GM21723 (cell line): ENCODE data around the gene SLC2A11.

Experiments used
- ATAC-seq: cut with Tn5 transposase; IDR thresholded peaks from one replicate; pipeline ENCODE4 v1.9.1; 2021; ENCODE audit warnings: mild to moderate bottlenecking, moderate library complexity; ENCODE audit not compliant: unreplicated experiment

The SLC2A11 gene

DNA sequence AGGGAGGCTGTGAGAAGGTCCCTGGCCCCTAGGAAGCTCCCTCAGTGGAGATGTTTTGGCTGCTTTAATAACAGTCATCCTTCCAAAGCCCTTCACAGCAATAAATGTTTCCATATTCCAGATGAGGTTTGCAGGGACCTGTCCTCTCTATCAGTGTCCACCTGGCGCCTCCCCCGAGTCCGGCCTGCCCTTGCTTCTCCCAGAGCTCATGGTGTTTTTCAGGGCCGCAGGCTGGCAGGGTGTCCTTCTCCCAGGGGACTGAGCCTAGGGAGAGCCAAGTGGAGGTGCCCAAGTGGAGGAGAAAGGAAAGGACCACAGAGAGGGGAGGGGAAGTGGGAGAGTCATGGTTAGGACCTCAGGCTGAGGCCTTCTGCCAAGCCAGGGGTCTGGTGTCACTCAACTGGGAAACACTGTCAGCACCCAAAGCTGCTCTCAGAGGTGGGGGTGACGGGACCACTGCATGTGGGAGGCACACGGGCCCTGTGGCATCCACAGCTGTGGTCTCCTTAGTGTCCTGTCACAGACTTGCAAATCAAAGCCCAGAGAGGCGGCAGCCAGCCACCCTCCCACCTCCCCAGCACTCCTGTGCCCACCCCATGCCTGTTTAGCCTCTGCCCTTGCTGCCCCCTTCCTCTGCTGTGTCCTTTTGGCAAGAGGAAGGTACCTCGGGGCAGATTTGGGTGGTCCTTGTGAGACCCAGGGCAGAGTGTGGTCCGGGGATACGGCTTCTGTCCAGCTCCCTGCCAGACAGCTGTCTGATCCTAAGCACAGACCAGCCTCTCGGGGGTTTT lies 25.3 kb upstream of the SLC2A11 start:
- ATAC-seq = no peak

DNA sequence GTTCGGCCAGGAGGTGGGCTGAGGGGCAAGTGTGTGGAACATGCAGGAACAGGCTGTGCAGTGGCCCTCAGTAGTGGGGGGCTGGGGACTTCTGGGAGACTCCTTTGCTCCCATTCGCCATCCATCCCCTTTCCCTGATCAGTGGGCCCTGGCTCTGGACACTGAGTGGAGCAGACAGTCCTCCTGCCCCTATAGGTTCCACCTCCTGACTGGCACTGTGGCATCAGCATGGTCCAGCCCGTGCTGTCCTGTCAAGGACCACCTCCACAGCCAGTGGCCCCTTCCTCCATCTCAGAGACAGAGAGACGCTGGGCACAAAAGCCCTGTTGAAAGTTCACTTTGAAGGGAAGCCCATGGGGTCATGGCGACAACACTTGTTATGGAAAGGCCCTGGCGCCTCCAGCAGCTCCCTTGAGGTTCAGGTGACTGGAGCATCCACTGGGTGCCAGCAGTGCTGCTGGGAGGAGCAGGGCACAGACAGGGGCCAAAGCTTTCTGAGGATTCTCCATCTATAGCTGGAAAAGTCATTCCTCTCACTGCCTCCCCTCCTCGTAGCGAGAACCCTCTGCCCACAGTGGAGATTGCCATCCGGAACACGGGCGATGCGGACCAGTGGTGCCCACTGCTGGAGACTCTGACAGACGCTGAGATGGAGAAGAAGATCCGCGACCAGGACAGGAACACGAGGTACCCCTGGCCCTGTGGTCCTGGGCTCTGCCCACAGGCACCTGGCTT lies 24.5 kb upstream of the SLC2A11 start:
- ATAC-seq = no peak

DNA sequence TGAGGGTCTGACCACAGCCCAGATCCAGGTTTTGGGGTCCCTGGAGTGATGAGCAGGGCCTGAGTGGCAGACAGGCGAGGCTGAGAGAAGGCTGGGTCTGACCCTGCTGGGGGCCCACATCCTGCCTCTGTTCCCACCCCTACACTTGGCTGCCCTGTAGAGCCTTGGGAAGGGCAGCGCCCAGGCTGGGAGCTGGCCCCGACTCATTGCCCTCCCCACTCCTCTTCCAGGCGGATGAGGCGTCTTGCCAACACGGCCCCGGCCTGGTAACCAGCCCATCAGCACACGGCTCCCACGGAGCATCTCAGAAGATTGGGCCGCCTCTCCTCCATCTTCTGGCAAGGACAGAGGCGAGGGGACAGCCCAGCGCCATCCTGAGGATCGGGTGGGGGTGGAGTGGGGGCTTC lies 23.8 kb upstream of the SLC2A11 start:
- ATAC-seq = no peak

DNA sequence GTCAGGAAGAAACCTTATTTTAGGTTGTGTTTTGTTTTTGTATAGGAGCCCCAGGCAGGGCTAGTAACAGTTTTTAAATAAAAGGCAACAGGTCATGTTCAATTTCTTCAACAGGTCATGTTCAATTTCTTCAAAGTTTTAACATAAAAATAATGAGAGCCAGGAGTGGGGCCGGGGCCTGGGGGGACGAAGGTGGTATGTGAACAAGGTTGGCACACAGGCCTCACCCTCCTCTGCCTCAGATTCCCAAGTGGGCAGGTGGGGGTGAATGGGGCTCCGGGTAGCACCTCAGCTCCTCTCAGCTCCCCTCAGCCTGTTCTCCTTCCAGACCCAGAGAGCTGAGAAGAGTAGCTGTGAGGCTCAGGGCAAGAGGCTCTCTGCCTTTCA lies 23.3 kb upstream of the SLC2A11 start:
- ATAC-seq = no peak

DNA sequence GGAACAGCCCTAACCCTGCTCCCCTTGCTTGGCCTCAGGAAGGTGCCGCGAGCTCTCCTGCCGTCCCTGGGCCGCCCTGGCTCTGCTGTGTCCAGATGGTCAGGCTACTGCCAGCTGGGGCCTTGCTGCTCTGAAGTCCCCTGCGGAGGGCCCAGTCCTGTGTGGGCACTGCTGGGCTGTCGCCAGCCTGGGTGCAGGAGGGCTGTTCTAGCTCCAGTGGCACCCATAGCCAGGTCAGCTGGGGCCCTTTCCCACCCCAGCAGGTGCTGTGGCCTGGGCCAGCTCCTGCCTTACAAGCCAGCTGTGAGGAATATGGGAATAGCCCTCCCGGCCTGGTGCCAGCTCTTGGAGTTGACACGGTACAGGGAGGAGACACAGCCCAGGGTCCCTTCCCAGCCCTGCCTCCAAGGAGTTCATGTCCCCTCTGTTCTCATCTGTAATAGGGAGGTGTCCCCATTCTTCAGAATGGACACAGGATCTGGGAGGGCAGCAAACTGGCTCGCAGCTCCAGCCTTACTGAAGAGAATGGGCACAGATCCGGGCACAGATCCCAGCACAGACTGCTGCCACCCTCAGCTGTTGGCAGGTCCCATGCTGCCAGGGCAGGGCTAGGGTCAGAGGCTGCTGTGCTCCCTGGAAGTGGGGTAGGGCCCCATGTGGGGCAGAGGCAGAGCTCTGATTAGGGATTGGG lies 22.7 kb upstream of the SLC2A11 start:
- no peak for ATAC-seq

DNA sequence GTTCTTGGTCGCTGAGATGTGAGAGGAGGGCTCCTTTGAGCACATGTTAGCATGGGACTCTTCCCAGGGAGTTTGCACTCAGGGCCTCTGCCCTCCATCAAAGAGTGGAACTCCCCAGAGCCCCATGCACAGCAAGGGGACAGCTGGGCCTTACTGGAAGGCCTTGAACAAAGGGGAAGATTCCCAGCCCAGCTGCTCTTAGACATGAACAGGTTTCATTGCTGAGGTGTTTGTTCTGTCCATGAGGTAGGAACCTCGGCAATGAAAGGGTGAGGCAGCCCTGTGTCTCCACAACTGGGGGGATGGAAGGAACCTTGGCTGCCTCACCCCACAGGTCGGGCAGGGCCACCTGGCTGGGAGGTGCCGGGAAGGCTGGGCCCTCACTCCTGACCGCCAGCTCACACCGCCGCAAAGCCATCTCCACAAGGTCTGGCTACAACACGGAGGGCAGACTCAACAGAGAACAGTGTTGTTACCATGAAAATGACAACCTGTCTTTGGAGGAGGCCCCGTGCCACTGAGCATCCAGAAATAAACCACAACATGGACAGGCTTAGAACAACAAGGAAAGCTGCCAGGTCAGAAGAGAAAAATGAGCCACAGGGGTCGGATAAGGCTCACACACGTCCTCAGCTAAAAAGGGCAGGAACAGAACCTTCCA lies 22.1 kb upstream of the SLC2A11 start:
- ATAC-seq = no peak

DNA sequence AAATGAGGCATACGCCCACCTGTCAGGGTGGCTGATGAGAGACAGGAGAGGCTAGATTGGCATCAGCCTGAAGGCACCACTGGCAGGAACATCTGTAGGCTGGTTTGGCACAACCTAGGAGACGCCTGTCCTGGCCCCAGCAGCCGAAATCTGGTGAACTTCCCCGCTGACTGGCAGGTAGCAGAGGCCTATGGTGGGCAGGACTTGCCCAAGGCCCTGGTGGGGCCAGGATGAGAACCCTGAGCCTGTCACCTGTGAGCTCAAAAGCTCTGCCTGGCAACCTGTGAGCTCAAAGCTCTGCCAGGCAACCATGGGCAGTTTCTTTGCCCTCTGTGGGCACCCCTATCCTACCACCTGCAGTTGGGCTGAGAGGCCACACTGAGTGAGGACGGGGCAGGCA lies 21.4 kb upstream of the SLC2A11 start:
- ATAC-seq = no peak

DNA sequence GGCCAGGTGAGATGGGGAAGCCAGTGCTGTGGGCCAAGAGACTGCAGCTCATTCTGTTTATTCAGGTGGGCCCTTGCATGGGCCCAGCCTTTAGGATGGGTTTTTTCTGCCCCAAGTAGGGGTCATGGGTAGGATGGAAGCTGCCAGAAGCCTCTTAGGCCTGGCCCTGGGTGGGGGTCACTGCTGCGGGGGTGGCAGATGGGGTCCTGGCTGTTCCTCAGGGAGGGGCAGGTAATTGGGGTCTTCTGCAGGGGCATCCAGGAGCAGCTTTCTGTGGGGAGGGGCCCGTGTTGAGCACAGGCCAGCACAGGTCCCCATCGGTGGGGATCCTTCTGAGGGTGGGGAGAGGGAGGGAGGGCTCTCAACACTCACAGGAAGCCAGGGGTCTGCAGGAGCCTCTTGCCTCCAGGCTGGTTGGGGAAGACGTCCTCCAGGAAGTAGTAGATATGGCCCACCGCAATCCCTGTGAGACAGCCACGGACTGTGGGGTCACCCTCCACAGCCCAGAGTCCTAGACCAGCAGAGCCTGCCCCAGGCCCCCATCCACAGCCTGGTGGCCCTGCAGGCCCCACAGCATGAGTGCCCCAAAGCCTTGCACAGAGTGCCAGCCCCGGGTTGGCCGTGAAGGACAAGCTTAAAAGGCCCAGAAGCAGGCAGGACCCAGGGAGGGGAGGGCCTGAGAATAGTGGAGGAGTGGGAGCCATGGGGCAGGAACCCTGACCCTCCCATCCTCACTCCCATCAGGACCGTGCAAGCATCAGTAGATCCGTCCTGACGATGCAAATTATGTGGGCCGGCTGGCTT lies 20.8 kb upstream of the SLC2A11 start:
- ATAC-seq = no peak

DNA sequence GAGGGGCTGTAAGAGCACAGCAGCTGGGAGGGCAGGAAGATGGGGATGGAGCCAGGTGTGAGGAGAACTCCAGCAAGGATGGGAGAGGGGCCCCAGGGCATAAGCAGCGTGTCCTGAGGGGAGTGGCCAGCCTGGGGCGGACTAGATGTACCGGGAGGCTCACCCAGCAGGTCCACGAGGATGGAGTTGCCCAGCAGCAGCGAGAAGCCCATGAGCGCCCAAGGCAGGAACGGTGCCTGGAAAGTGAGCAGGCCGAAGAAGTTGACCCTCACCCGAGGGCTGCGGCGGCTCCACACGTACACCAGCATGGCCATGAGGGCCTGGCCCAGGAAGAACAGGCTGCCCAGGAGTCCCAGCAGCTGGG lies 20.2 kb upstream of the SLC2A11 start:
- no peak for ATAC-seq

DNA sequence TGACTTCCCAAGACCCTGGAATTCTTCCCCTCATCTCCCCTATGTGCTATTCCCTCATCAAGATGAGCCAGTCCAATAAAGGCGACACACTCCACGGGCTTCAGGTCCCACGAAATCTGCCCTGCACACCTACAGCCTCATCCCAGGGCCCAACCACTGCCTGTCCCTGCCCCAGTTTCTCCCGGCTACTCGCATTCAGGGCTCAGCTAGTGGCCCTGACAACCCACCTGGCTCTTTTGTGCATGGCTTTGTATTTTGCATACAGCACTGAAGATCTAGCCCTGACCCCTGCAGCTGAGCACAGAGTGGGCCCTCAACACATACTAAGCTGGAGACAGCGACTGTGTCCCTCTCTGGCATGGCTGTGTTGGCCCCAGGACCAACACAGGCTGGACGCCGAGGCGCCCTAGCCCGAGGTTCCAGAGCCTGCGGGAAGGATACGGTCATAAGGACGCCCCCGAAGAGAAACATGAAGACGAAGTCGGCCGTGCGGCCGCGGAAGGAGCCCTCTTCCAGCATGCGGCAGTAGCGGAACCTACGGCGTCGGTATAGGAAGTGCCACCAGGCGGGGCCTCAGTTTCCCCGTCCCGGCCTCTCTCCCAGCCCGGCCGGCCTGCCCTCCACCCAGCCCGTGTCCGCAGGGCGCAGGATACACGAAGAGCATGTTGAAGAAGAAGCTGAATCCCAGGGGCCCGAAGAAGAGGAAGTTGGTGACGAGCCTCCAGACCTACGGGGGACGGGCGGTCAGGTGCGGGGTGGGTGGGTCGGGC lies 19.6 kb upstream of the SLC2A11 start:
- peak; percentile 4 for ATAC-seq

DNA sequence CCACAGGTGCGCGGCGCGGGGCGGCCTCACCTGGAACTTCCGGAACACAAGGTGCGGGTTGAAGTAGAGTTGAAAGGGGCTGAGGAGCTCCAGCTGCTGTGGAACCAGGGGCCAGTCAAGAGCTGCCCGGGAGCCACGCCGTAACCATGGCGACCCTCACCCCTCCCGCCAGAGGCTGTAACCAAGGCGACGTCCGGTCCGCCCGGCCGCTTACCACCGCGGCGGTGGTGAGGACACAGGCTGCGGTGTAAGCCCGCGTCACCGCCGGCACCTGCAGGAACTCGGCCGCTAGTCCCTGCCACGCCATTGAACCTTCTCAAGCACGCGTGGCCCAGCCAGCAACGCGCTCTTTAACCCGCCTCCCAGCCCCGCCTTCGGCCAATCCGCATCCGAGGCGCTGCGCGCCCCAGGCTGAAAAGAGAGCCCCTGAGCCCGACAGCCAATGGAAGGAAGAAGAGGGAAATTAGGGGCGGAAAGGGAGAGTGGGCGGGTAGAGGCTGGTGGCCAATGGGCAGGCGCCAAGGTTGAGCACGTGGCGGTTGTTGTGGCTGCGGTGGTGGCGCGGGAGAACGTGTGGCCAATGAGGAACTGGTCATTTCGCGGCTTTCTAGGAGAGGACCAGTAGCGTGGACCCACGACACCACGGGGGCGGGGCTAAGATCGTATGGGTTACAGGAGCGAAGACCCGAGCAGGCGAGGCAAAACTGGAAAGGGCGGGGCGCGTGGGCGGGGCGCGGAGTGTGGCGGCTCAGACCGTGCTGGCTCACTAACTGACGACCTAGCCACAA lies 18.8 kb upstream of the SLC2A11 start, which contains the start of gene DERL3:
DERL3 (minus strand) TSS at position 326 of the 788 bp plus-strand sequence; CDS start at position 307, 19 bp downstream.
- peak; percentile 75 for ATAC-seq

DNA sequence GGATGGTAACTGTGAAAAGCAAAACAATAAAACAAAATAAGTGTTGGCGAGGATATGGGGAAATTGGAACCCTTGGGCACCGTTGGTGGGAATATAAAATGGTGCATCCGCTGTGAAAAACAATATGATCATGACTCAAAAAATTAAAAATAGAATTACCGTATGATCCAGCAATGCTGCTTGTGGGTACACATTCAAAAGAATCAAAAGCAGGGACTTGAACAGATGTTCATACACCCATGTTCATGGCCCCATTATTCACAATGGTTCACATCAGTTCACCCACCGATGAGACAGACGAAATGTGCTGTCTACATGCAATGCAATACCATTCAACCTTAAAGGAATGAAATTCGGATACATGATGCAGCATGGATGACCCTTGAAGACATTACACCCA lies 17.6 kb upstream of the SLC2A11 start:
- no peak for ATAC-seq

DNA sequence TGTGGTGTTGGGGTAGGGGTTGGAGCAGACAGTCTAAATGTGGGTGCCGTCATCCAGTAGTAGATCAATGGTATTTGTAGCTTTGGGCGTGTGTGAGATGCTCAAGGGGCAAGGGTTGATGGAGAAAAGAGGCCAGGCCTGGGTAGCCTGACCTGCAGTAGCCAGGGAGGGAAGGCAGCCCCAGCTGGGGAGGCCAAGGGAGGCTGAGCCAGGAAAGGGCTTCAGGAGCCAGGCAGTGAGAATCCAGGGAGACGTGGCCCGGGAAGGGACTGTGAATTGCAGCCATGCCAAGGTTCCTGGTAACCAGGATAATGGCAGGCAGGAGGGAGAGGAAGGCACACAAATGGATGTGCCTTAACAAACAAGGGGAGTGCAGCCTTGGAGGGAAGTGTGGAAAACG lies 16.4 kb upstream of the SLC2A11 start:
- ATAC-seq = no peak

DNA sequence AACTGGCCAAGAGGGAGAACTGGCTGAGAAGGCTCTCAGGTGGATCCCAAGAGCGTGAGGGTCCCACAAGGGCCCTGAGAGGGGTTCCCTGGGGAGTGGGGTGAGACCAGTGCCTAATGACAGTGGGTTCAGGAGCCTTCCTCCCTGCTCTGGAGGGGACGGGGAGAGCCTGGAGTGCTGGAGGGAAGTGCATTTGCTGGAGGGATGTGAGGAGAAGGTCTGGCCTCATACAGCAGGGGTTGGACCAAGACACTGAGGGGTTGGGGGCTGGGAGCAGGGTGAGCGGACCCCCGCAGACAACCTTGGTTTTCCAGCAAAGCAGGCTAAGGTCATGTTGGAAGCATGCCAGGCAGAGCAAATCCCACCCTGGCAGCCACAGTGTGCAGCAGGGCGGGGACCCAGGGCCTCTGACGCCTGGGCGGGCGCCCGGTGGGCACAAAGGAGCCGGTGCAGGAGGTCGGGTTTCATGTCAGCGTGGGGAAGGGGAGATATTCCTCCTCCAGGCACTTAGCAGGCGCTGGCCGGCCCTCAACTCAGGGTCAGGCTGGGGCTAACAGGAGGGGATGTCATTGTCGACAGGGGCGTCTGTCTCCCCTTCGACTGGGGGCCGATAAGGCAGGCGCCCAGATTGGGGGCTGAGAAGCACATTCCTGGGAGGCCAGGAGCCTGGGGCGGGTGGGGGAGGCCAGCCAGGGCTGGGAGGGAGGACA lies 15.8 kb upstream of the SLC2A11 start:
- ATAC-seq = no peak

DNA sequence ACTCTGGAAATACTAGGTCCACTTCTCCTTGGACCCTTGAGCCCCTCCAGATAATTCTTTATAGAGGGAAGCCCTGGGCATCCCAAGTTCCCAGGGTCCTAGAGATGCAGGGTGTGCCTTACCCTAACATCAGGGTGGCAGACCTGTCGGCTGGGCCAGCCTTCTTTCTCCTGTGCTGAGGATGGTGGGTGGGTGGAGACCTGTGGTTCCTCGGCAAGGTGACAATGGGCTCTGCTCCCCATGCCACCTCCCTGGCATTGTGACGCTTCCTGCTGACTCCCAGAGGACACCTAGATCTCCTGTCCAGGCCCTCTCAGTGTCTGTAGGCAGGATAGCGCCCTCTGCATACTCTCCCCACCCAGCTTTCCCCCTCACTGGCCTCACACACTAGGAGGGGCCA lies 15.1 kb upstream of the SLC2A11 start:
- ATAC-seq = no peak

DNA sequence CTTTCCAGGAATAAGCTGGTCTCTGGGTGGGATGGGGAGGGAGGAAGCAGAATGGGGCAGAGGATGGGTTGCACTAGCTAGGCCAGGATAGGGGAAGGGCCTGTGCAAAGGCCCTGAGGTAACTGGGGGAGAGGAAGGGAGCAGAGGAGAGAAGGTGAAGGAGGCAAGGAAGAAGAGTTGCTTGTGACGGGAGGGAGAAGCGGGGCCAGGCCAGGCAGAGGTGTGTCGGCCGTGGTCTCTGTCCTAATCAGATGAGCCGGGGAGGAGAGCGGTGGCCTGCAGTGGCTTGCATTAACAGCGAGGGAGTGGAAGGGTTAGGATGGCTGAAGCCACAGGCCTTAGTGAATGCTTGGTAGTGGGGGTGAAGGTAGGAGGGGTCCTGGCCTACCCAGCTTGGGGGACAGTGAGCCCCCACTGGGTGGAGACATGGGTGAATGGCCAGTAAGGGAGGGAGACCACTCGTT lies 12.9 kb upstream of the SLC2A11 start:
- ATAC-seq = no peak

DNA sequence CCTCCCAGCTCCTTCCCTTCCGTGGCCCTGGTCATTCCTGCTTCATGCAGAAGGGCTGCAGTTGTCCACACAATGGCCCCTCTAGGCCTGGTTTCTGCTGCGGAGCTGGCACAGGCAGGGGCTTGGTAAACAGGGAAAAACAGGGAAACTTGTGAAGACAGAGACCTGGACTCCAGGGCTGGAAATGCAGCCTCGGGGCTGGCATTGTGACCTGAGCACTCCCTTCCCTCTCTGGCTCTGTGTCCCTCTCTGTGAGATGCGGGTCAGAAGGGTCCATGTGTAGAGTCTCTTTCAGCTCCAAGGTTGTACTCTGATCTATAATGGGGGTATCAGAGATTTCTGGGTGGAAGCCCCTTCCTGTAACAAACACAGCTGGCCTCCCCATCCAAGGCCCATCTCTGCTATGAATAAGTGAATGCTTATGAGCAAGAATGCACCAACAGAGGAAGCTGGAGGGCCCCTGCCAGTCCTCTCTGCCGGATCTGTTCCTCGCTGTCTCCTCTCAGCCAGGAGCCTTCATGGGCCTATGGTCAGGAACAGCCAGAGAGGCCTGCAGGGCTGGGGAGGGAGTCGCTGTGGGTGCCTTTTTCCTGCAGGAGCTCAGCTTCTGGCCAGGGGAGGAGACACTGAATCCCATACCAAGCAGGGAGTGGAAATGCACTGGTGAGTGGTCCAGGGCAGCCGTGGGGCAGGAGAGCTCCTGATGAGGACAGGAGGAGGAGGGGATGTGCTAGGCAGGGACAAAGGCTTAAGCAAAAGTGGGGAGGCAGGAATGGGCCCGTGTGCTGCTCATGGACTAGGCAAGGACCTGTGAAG lies 12.2 kb upstream of the SLC2A11 start:
- ATAC-seq = no peak
